Activated naive CD4-positive, alpha-beta T cell treated with anti-CD3 and anti-CD28 coated beads, Interleukin-2, amount 10 ng/mL, durations not matched to agents 7 days and 5 days (primary cell): Measurements from ENCODE around the gene USH2A.

Source experiments
- CTCF ChIA-PET: fragments of 350-600 bp; sonication (Branson Sonifier 250); formaldehyde crosslinking; loops from one replicate; lab custom pipeline; 2021; ENCODE audit warnings: antibody characterized with exemption; lab: Charles Lee
- DNase-seq: peaks from one replicate; pipeline ENCODE4 v3.0.0-alpha.2; 2020
- H3K27ac Mint-ChIP-seq: one replicate; pipeline ENCODE4 v1.8.0; 2021; ENCODE audit warnings: mild to moderate bottlenecking, moderate library complexity, mixed read lengths
- H3K27me3 Mint-ChIP-seq: one replicate; pipeline ENCODE4 v1.8.0; 2021; ENCODE audit warnings: mild to moderate bottlenecking, mixed read lengths
- H3K36me3 Mint-ChIP-seq: one replicate; pipeline ENCODE4 v1.8.0; 2021; ENCODE audit warnings: mixed read lengths
- H3K4me1 Mint-ChIP-seq: one replicate; pipeline ENCODE4 v1.8.0; 2021; ENCODE audit warnings: mixed read lengths
- H3K4me3 Mint-ChIP-seq: one replicate; pipeline ENCODE4 v1.8.0; 2021; ENCODE audit warnings: mild to moderate bottlenecking, moderate library complexity, mixed read lengths
- H3K9me3 Mint-ChIP-seq: one replicate; pipeline ENCODE4 v1.8.0; 2021; ENCODE audit warnings: mixed read lengths

Gene USH2A

GRCh38 chr1:215584389-215584788 lies 838.9 kb downstream of the USH2A start:
- no peaks in the 10 kb centered on the region for H3K4me1 Mint-ChIP-seq
- no peaks in the 10 kb centered on the region for H3K27me3 Mint-ChIP-seq
- peaks cover 9% of the 10 kb centered on the region for H3K36me3 Mint-ChIP-seq
- H3K27ac Mint-ChIP-seq = no peak overlapping the region
- no peak for DNase-seq
- no peak overlapping the region for H3K4me3 Mint-ChIP-seq
- no peaks in the 10 kb centered on the region for H3K9me3 Mint-ChIP-seq
- CTCF ChIA-PET = no interaction called here

- no peak overlapping the region for H3K27ac Mint-ChIP-seq
- DNase-seq = no peak
- no peaks in the 10 kb centered on the region for H3K4me1 Mint-ChIP-seq
- peaks cover 13% of the 10 kb centered on the region for H3K36me3 Mint-ChIP-seq
- H3K9me3 Mint-ChIP-seq = no peaks in the 10 kb centered on the region
- H3K4me3 Mint-ChIP-seq = no peak overlapping the region
- no peaks in the 10 kb centered on the region for H3K27me3 Mint-ChIP-seq
- CTCF ChIA-PET = no interaction called here
These were observed 840.0 kb downstream of the USH2A start for GRCh38 chr1:215583185-215583749.

- no peak overlapping the region for H3K27ac Mint-ChIP-seq
- no peak for DNase-seq
- CTCF ChIA-PET = no interaction called here
- H3K36me3 Mint-ChIP-seq = peaks cover 15% of the 10 kb centered on the region
- no peaks in the 10 kb centered on the region for H3K4me1 Mint-ChIP-seq
- no peak overlapping the region for H3K4me3 Mint-ChIP-seq
- no peaks in the 10 kb centered on the region for H3K9me3 Mint-ChIP-seq
- no peaks in the 10 kb centered on the region for H3K27me3 Mint-ChIP-seq
These were observed 841.4 kb downstream of the USH2A start for GRCh38 chr1:215581896-215582295.
